COLO668 (cell line): ENCODE data around the gene CBX2.

Source experiments
- DNase-seq: peaks from one replicate; lab custom pipeline; 2025; ENCODE audit not compliant: unreplicated experiment; lab: John Stamatoyannopoulos, UW

CBX2 gene

DNA sequence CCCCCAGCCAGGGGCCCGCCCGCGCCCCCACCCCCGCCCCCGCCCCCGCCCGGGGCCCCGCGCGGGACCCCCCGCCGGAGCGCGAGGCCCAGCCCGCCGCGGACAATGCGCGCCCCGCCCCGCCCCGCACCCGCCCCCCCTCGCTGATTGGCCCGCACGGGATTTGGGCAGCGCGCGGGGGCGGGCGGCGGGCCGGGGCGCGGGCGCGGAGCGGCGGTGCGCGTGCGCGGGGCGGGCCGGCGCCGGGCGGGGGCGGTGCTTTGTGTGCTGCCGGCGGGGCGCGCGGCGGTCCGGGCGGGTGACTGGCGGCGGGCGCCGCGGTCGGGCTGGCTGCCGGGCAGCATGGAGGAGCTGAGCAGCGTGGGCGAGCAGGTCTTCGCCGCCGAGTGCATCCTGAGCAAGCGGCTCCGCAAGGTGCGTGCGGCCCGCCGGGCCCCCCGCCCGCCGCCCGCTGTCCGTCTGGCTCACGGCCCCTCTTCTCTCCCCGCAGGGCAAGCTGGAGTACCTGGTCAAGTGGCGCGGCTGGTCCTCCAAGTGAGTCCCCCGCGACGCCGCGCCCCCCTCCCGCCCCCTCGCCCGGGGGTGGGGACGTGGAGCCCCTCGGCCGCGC, at the start of gene CBX2:
CBX2 (plus strand) TSS at position 255 of the 610 bp plus-strand sequence; CDS start at position 343, 88 bp downstream.
- peak; percentile 73 for DNase-seq

DNA sequence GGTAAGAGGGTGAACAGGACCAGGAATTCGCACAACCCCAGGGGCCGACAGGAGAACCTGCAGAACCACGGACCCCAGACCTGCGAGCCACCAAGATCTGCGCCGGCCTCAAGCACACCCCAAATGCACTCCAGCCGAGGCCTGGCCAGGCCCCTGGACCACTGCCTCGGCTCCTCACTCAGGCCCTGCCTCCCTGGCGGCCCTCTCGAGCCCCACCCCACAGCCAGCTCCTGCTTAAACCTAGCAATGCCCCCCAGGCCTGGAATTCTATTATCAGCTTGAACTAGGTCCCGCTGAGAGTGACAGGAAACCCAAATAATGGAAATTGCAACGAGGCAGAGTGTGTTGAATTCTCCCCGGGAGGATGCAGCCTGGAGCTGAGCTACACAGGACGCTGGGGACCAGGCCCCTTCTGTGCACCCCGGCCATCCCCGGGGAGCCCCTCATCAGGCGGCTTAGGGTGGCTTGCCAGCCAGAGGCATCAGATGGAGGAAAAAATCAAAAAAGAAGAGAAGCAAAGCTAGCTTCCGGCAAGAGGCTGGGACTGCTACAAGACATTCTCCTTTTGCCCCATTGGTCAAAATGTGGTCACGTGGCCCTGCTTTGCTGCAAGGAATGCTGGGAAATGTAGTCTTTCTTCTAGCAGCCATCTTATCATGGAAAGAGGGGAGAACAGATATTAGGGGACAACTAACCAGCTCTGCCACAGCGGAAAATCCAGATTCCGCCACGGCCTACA, 49.6 kb upstream of the CBX2 start:
- DNase-seq = peak; percentile 56

GRCh38 chr17:79728908-79729471, 49.0 kb upstream of the CBX2 start:
- no peak for DNase-seq

GRCh38 chr17:79729761-79730160, 48.2 kb upstream of the CBX2 start:
- no peak for DNase-seq

GRCh38 chr17:79730437-79730768, 47.5 kb upstream of the CBX2 start:
- DNase-seq = no peak

- DNase-seq = no peak
Observed at GRCh38 chr17:79730769-79731483, 47.0 kb upstream of the CBX2 start, which contains the start of gene ENPP7. TSS of gene ENPP7 (plus strand) at chr17:79730943. CDS start at chr17:79731140, 197 bp downstream.

- DNase-seq = no peak
Observed at GRCh38 chr17:79732254-79732653, 45.7 kb upstream of the CBX2 start.

DNA sequence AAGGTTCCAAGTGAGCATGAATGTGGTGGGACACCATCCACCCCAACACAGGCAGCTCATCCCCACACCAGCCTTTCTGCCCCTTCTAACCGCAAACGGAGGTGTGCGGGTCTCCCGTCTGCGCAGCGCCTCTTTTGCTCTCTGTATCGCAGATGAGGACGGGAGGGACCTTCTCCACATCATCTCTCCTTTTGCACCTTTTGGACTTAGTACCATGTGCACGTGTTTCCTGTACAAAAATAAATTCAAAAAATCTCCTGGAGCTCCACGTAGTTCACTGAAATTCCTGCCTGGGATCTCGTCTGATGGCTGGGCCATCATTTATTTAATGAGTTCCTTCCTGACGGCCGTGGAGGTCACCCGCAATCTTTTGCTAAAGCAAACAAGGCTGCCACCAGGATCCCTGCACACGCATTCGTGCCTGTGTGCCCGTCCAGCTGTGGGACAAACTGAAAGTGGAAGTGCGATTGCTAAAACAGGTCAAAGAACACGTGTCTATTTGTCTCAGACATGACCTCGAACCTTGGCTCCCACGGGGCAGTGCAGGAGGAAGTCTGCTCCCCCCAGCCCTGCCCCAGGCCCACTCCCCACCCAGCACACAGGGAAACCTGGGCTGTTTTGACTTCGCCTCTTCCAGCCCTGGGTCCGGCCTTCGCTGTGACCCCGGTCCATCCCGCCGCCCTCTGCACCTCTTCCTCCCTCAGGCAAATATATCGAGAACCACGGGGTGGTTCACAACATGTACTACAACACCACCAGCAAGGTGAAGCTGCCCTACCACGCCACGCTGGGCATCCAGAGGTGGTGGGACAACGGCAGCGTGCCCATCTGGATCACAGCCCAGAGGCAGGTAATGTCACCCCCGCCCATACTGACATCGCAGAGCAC, 44.9 kb upstream of the CBX2 start:
- DNase-seq = no peak

- DNase-seq = no peak
Observed at GRCh38 chr17:79733692-79734070, 44.3 kb upstream of the CBX2 start.

DNA sequence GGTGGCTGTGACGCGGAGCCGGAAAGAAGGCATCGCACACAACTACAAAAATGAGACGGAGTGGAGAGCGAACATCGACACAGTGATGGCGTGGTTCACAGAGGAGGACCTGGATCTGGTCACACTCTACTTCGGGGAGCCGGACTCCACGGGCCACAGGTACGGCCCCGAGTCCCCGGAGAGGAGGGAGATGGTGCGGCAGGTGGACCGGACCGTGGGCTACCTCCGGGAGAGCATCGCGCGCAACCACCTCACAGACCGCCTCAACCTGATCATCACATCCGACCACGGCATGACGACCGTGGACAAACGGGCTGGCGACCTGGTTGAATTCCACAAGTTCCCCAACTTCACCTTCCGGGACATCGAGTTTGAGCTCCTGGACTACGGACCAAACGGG, 42.9 kb upstream of the CBX2 start:
- no peak for DNase-seq

GRCh38 chr17:79737046-79737921, 40.7 kb upstream of the CBX2 start:
- DNase-seq = no peak

DNA sequence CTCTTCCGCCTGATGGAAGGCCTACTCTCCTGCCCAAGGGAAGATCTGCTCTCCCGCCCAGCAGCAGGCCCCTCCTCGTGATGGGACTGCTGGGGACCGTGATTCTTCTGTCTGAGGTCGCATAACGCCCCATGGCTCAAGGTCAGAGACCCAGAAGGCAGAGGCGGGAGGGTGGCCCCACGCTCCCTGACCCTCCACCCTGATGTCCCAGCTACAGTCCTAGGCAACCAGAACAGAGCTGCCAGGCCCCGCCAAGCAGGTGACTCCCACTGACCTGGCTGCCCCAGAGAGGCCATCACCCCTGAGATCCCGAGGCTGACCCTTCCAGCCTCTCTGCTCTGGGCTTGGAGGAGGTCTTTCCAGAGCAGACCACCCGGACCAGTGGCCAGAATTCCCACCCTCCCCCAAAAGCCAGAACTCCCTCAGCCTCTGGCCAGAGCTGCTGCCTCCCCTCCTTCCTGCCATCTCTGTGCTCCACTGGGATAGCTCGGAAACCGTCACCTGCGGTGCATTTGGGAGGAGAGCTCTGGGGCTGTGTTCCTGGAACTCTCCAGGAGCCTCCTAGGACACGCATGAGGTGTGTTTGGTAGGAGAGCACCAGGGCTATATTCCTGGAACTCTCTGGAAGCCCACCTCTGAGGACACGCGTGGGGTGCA, 39.9 kb upstream of the CBX2 start:
- no peak for DNase-seq

DNA sequence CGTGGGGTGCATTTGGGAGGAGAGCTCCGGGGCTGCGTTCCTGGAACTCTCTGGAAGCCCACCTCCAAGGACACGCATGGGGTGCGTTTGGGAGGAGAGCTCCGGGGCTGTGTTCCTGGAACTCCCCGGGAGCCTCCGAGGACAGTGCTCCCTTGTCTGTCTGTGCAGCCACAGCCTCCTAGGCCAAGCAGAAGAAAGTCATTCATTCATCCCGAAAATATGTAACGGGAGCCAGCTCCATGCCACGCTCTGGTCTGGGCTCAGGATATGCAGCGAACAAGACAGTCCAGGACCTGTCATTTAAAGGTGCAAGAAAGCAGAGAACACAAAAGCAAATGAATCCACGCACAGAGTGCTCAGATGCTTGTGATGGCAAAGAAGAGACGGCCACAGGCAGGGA, 39.3 kb upstream of the CBX2 start:
- DNase-seq = no peak

GRCh38 chr17:79739148-79740062, 38.5 kb upstream of the CBX2 start:
- DNase-seq = no peak

GRCh38 chr17:79740413-79740812, 37.5 kb upstream of the CBX2 start:
- peak; percentile 1 for DNase-seq

DNA sequence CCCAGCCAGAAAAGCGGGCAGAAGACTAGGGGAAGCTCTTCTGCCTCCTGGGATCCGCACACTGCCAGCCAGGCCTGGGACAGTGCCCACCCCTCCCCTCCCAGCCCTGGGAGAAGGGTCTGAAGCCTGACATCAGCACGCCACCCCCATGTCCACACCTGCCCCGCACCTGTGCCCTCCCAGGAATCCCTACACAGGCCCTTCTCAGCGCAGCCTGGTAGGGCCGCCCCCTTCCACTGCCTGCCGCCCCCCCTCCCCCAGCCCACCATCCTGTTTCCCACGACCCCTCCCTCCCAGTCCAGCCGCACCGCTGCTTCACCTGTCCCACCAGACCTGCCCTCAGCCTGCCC, 36.6 kb upstream of the CBX2 start:
- DNase-seq = no peak

GRCh38 chr17:79741751-79742588, 36.0 kb upstream of the CBX2 start:
- DNase-seq = peak; percentile 55

DNA sequence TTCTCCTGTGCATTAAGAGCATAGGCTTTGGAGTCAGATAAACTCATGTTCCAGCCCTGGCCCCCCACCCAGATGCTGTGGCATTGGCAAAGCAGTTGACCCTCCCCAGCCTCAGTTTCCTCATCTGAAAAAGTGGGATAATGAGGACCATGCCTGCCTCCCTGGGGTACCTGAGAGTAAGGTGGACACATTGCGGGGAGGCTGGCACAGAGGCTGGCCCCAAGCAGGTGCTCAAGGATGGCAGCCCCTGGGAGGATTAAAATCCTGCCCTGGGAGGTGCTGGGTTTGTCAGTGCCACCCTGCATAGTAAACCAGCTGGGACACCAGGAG, 35.4 kb upstream of the CBX2 start:
- DNase-seq = no peak
